Activated naive CD8-positive, alpha-beta T cell (primary cell): Measurements from ENCODE around the gene SMG6.
A peak's percentile ranks its signal among the peaks of the same experiment; 100 is the strongest.
"Not testable (repeated sequence)": the region's sequence is repeated elsewhere in the genome, so short reads cannot be mapped to it uniquely, and the experiment has no call there.

ENCODE experiments used
- H3K27ac Mint-ChIP-seq: one replicate; pipeline ENCODE4 v1.8.0; 2021; ENCODE audit warnings: mixed read lengths
- H3K27me3 Mint-ChIP-seq: one replicate; pipeline ENCODE4 v1.8.0; 2021; ENCODE audit warnings: mixed read lengths
- H3K36me3 Mint-ChIP-seq: one replicate; pipeline ENCODE4 v1.8.0; 2021; ENCODE audit warnings: mixed read lengths
- H3K4me1 Mint-ChIP-seq: one replicate; pipeline ENCODE4 v1.8.0; 2021; ENCODE audit warnings: low read depth, mixed read lengths
- H3K4me3 Mint-ChIP-seq: one replicate; pipeline ENCODE4 v1.8.0; 2021; ENCODE audit warnings: mild to moderate bottlenecking, mixed read lengths
- H3K9me3 Mint-ChIP-seq: one replicate; pipeline ENCODE4 v1.8.0; 2021; ENCODE audit warnings: low read depth, mixed read lengths

The SMG6 gene

GRCh38 chr17:2178798-2179501 is 124.6 kb downstream of the SMG6 start:
- H3K27me3 Mint-ChIP-seq = no peaks in the 10 kb centered on the region
- no peak overlapping the region for H3K27ac Mint-ChIP-seq
- no peaks in the 10 kb centered on the region for H3K9me3 Mint-ChIP-seq
- H3K4me1 Mint-ChIP-seq = peaks cover 2% of the 10 kb centered on the region
- peaks cover 10% of the 10 kb centered on the region for H3K36me3 Mint-ChIP-seq
- H3K4me3 Mint-ChIP-seq = no peak overlapping the region

DNA sequence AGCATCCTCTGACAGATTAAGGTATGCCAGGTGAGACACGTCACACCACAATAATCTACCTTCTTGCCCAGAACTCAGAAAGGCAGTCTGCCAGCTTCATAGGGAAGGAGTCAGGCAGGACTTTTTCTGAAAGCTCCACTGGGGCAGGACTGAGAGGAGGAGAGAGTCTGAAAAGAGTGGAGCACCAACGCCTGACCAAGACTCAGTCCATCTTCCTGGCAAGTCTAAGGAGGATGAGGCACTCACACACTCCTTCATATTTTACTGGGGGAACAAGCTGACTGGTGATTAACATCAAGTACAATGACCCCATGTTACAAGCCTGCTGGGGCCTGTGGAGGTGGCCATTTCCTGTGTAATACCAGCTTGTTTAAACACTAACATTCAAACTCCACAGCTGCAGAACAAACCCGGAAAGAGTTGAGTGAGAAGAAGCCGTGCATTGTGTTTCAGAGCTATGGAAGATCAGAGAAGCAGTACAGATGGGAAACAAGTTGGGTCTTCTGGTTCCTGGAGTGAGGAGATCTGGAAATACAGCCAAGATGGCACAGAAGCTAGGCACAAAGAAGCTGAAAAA is 126.3 kb downstream of the SMG6 start:
- no peaks in the 10 kb centered on the region for H3K27me3 Mint-ChIP-seq
- H3K4me1 Mint-ChIP-seq = peaks cover 2% of the 10 kb centered on the region
- no peaks in the 10 kb centered on the region for H3K9me3 Mint-ChIP-seq
- no peak overlapping the region for H3K27ac Mint-ChIP-seq
- no peak overlapping the region for H3K4me3 Mint-ChIP-seq
- H3K36me3 Mint-ChIP-seq = peaks cover 7% of the 10 kb centered on the region

DNA sequence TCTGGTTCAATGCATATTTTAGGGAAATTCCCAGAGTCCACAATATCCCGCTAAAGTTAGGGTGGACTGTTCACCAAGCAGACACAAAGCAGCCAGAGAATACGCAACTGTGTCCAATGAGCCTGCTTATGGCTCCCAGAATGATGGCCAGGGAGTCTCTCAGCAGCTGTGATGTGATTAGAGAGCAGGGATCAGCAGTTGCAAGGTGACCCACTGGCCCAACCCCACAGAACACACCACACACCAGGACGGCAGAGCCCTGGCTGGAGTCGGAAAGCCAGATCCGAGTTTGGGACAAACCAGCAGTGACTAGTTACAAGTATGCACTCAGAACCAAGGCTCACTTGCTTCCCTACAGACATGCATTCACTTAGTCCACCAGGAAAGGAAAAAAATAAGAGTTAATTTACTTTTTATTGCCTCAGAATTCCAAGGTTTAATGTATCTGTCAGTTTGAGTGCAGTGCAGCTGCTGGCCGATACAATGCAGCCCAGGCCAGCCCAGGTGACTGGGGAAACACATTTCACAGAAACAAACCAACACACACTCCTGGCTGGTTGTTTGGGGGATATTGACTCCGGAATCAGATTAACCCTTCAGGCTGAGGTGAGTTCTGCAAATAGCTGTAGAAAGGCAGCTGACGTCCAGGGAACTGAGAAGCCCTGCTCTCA is 127.0 kb downstream of the SMG6 start:
- no peaks in the 10 kb centered on the region for H3K27me3 Mint-ChIP-seq
- no peaks in the 10 kb centered on the region for H3K9me3 Mint-ChIP-seq
- peaks cover 2% of the 10 kb centered on the region for H3K4me1 Mint-ChIP-seq
- H3K27ac Mint-ChIP-seq = no peak overlapping the region
- peaks cover 7% of the 10 kb centered on the region for H3K36me3 Mint-ChIP-seq
- no peak overlapping the region for H3K4me3 Mint-ChIP-seq

GRCh38 chr17:2175294-2175628 is 128.3 kb downstream of the SMG6 start:
- H3K4me1 Mint-ChIP-seq = no peaks in the 10 kb centered on the region
- H3K27me3 Mint-ChIP-seq = no peaks in the 10 kb centered on the region
- H3K4me3 Mint-ChIP-seq = no peak overlapping the region
- H3K36me3 Mint-ChIP-seq = peaks cover 4% of the 10 kb centered on the region
- H3K27ac Mint-ChIP-seq = peak overlapping the region; percentile 66
- no peaks in the 10 kb centered on the region for H3K9me3 Mint-ChIP-seq

DNA sequence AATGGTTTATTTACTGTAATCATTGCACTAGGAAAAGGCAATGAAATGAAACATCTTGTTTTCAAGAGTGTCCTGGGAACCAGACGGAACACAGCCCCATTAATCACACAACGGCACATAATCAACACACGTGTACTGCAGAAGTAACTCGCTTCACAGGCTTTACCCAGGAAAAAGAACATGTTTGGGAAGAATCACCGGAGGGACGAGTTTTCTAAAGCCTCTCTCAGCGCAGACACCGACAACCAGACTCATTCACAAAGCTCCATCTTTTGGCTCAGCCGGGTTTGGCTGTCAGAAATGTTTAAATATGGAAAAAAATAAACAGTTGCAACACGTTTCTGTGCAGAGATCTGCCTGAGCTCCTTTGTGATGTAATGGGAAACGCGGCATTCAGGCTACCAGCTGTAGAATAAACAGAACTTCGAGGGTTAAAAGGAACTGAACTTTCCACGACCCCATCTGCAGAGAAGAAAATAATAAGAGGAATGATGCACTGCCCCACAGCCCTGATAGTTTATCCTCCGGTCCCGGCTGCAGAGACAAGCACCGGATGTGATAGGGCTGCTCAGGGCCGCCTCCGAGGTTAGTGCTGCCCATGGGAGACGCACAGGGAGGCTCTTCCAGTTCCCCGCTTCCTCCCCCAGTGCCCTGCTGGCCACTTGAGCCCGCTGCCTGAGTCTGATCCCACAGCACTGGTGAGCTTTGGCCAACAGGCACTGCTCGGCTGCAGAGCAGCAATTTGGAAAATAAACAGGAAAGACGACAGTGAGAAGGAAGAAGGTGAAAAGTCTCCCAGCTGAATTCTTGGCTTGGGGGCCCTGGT is 128.9 kb downstream of the SMG6 start:
- H3K4me3 Mint-ChIP-seq = no peak overlapping the region
- H3K36me3 Mint-ChIP-seq = peaks cover 4% of the 10 kb centered on the region
- H3K27ac Mint-ChIP-seq = no peak overlapping the region
- H3K4me1 Mint-ChIP-seq = no peaks in the 10 kb centered on the region
- no peaks in the 10 kb centered on the region for H3K27me3 Mint-ChIP-seq
- H3K9me3 Mint-ChIP-seq = no peaks in the 10 kb centered on the region

DNA sequence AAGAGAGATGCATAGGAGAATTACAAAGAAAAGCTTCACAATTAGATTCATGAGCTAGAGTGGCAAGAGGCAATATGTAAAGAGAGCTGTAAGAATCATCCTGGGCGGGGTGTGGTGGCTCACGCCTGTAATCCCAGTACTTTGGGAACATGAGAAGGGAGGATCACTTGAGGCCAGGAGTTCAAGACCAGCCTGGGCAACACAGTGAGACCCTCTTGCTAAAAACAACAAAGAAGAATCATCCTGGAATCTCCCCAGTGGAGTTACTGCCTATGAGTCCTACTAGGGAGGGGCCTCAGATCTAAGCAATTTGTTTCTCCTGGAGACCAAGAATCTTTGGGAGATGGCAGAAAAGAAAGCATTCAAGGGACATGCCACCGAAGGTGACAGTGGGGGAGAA is 129.6 kb downstream of the SMG6 start:
- Mint-ChIP-seq H3K9me3 (no peaks in the 10 kb centered on the region), H3K4me1 (no peaks in the 10 kb centered on the region), H3K4me3 (no peak overlapping the region), H3K36me3 (peaks cover 8% of the 10 kb centered on the region), H3K27ac (no peak overlapping the region), H3K27me3 (no peaks in the 10 kb centered on the region)

GRCh38 chr17:2172999-2173398 is 130.6 kb downstream of the SMG6 start:
- Mint-ChIP-seq H3K9me3 (no peaks in the 10 kb centered on the region), H3K27ac (no peak overlapping the region), H3K36me3 (peaks cover 8% of the 10 kb centered on the region), H3K4me3 (no peak overlapping the region), H3K27me3 (no peaks in the 10 kb centered on the region), H3K4me1 (no peaks in the 10 kb centered on the region)

DNA sequence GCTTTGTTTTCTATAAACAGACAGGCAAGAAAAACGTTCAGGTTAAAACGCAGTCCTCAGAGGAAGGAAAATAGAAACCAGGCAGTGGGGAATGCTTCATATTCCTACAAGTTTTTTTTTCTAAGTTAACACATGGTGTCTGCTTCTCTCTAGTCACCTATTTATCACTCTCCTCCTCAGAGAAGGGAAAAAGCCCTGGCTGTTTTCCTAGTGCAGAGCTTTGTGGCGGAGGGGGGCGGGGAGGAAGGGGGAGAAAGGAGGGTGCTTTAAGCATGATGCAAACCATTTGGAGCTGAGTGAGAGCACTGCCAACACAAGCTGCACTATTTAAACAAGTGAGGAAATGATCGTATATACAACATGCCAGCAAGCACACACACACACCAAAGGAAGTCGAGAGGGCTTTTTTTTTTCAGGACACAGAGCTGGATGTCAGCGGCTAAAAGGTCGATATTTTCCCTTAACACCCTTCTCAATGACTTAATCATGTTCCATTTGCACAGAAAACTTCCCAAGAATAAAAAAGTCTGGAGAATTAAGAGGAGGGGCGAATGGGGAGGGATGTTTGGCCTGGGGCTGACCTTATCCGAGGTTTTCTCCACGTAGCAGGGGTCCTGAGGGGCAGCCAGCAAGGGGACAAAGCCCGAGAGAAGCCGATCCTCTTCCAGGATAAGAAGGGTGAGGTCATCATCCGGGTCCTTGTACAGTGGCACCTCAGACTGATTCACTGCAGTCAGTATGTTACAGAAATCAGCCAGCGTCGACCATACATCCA is 131.3 kb downstream of the SMG6 start:
- Mint-ChIP-seq H3K27me3 (no peaks in the 10 kb centered on the region), H3K9me3 (no peaks in the 10 kb centered on the region), H3K36me3 (peaks cover 8% of the 10 kb centered on the region)

GRCh38 chr17:2171702-2172076 is 131.9 kb downstream of the SMG6 start:
- Mint-ChIP-seq H3K4me3 (no peak overlapping the region), H3K9me3 (no peaks in the 10 kb centered on the region), H3K27me3 (no peaks in the 10 kb centered on the region), H3K4me1 (no peaks in the 10 kb centered on the region), H3K36me3 (peaks cover 8% of the 10 kb centered on the region), H3K27ac (no peak overlapping the region)

More for the DNA sequence above, 131.3 kb downstream of the SMG6 start:
- H3K4me3 Mint-ChIP-seq = no peak overlapping the region
- no peak overlapping the region for H3K27ac Mint-ChIP-seq
- H3K4me1 Mint-ChIP-seq = no peaks in the 10 kb centered on the region

DNA sequence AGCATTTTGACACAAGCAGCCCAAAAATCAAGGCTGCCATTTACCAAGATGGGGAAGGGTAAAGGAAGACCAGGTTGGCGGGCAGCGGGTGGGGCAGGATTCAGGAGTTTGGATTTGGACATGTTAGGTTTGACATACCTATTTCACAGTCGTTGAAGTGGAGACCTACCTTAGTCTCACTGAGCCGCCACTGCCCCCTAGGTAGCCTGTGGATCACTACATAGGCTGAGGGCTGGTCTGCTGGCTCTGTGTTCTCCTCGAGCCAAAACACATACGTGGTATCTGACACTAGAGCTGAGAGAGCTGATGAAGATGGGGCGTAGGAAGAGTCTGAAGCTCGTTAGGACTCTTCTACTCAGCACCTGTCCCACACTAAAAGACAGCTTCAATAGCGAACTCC is 133.6 kb downstream of the SMG6 start:
- H3K9me3 Mint-ChIP-seq = no peaks in the 10 kb centered on the region
- no peak overlapping the region for H3K4me3 Mint-ChIP-seq
- no peaks in the 10 kb centered on the region for H3K27me3 Mint-ChIP-seq
- H3K4me1 Mint-ChIP-seq = no peaks in the 10 kb centered on the region
- H3K27ac Mint-ChIP-seq = no peak overlapping the region
- H3K36me3 Mint-ChIP-seq = peaks cover 8% of the 10 kb centered on the region

- not testable (repeated sequence) for H3K27ac Mint-ChIP-seq, H3K4me3 Mint-ChIP-seq, H3K27me3 Mint-ChIP-seq, H3K36me3 Mint-ChIP-seq, H3K4me1 Mint-ChIP-seq, H3K9me3 Mint-ChIP-seq
Observed at GRCh38 chr17:2165723-2166122, 137.9 kb downstream of the SMG6 start.

- no peak overlapping the region for H3K4me3 Mint-ChIP-seq
- H3K4me1 Mint-ChIP-seq = peaks cover 18% of the 10 kb centered on the region
- no peaks in the 10 kb centered on the region for H3K27me3 Mint-ChIP-seq
- no peak overlapping the region for H3K27ac Mint-ChIP-seq
- H3K36me3 Mint-ChIP-seq = no peaks in the 10 kb centered on the region
- no peaks in the 10 kb centered on the region for H3K9me3 Mint-ChIP-seq
Observed at GRCh38 chr17:2158396-2158780, 145.2 kb downstream of the SMG6 start.

DNA sequence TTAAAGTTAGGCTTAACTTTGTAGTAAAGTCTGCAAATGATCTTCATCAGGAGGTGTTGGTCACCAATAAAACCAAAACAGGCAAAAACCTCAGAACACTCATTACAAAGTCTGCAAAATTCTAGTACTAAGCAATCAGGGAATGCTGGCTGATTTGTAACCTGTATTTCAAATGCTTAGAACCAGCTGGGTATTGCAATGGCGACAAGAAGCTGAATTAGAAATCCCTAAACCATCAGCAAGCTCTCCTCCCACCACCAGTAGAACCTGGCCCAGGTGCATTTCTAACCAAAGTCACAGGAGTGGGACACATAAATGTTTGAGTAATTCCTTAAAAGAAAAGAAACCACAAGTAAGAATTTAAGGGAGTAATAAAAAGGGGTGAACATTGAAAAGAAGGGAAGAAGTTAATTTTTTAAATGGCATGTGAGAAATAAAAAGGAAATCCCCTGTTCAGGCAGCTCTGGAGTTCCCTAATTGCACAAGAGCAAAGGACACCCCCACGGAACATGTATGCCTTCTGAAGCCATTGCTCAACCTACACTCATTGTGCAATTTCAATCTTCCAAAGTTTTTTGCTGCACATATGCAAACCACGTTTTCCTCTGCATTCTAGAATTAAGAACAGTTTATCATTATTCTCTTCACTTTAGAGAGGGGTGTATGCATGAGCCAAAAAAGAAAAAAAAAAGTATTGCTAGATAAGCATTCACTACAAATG is 145.8 kb downstream of the SMG6 start:
- no peaks in the 10 kb centered on the region for H3K36me3 Mint-ChIP-seq
- no peak overlapping the region for H3K4me3 Mint-ChIP-seq
- no peaks in the 10 kb centered on the region for H3K27me3 Mint-ChIP-seq
- H3K27ac Mint-ChIP-seq = peak overlapping the region; percentile 37
- H3K4me1 Mint-ChIP-seq = peaks cover 18% of the 10 kb centered on the region
- no peaks in the 10 kb centered on the region for H3K9me3 Mint-ChIP-seq

DNA sequence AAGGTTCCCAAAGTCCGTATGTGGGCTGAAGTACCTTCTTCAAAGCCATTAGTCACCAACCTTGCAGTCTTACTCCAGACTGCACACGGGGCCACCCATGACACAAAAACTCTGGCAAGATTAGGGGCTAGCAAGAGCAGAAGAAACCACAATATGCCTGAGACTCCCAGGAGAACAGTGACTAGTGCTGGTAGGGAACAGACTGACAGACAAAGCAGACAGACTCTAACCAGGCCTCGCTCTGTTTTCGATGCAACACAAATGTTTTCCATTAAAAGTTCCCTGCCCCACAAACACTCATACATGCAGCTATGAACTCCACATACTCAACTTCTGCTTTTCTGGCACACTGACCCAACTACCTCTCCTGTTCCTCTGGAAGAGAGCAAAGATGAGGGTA is 146.5 kb downstream of the SMG6 start:
- no peak overlapping the region for H3K4me3 Mint-ChIP-seq
- peaks cover 18% of the 10 kb centered on the region for H3K4me1 Mint-ChIP-seq
- H3K36me3 Mint-ChIP-seq = peaks cover 2% of the 10 kb centered on the region
- H3K9me3 Mint-ChIP-seq = no peaks in the 10 kb centered on the region
- no peaks in the 10 kb centered on the region for H3K27me3 Mint-ChIP-seq
- no peak overlapping the region for H3K27ac Mint-ChIP-seq
